Effector memory CD4-positive, alpha-beta T cell (primary cell): Measurements from ENCODE around the gene PAPPA2.

Source experiments
- DNase-seq, 3 donors: peaks; one replicate each; pipeline ENCODE4 v3.0.0-alpha.2; 2020
- H3K27ac ChIP-seq: 2 replicates; pipeline ENCODE4 v1.7.0; 2013; ENCODE audit warnings: mild to moderate bottlenecking, low read length, moderate library complexity; ENCODE audit not compliant: insufficient read depth, poor library complexity, severe bottlenecking
- H3K27me3 ChIP-seq: replicated peaks from 2 replicates; pipeline ENCODE4 v1.7.0; 2013; ENCODE audit warnings: mild to moderate bottlenecking, low read length; ENCODE audit not compliant: insufficient read depth, control insufficient read depth, poor library complexity, severe bottlenecking
- H3K36me3 ChIP-seq: 2 replicates; pipeline ENCODE4 v1.7.0; 2013; ENCODE audit warnings: mild to moderate bottlenecking, low read length, moderate library complexity; ENCODE audit not compliant: control insufficient read depth, insufficient read depth
- H3K4me1 ChIP-seq: 2 replicates; pipeline ENCODE4 v1.7.0; 2013; ENCODE audit warnings: low read length, mild to moderate bottlenecking; ENCODE audit not compliant: control insufficient read depth, insufficient read depth, poor library complexity, severe bottlenecking
- H3K4me3 ChIP-seq: 2 replicates; pipeline ENCODE4 v1.7.0; 2013; ENCODE audit warnings: low read length, low read depth, mild to moderate bottlenecking; ENCODE audit not compliant: insufficient read depth, poor library complexity, severe bottlenecking
- H3K9me3 ChIP-seq: 2 replicates; pipeline ENCODE4 v1.7.0; 2013; ENCODE audit warnings: mild to moderate bottlenecking, low read length, moderate library complexity; ENCODE audit not compliant: control insufficient read depth

PAPPA2 gene

DNA sequence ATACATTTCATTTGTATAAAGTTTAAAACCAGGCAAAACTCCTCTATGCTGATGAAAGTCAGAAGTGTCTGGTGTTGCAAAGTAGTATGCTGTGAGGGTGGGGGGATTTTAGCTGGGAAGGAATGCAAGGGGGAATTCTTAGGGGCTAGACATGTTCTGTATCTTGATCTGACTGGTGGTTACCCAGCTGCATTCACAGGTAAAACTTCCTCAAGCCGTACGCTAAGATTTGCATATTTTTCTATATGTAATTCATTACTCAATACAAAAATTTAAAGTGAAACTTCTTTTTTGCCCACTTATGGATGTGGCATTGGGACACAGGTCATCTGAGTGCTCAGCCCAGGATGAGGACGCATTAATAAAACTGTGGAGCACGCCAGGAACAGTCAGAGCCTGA lies 323.3 kb downstream of the PAPPA2 start:
- no peak for DNase-seq
- no peak overlapping the region for H3K27ac ChIP-seq
- no peaks in the 10 kb centered on the region for H3K27me3 ChIP-seq
- no peaks in the 10 kb centered on the region for H3K4me1 ChIP-seq
- H3K9me3 ChIP-seq: no peaks in the 10 kb centered on the region
- H3K4me3 ChIP-seq: no peak overlapping the region
- H3K36me3 ChIP-seq: no peaks in the 10 kb centered on the region

DNA sequence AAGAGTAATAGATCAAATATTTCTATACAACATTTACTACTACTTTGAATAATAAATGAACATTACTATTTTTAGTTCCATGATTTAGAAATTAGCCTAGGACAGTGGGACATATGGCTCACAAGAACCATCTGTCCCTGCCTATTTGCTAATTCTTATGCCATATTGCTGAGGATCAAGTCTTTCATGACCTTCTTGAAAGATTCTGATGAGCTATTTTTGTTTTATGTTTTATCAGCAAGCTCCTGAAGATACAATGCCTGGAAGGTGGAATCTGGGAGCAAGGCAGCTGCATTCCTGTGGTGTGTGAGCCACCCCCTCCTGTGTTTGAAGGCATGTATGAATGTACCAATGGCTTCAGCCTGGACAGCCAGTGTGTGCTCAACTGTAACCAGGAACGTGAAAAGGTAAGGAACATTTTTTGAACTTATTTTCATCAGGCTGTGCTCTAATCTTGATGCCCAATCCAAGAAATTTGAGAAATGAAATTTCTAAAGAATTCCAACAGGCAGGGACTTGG lies 326.7 kb downstream of the PAPPA2 start:
- no peak overlapping the region for H3K4me3 ChIP-seq
- H3K4me1 ChIP-seq: no peaks in the 10 kb centered on the region
- H3K27ac ChIP-seq: no peak overlapping the region
- H3K36me3 ChIP-seq: no peaks in the 10 kb centered on the region
- DNase-seq: no peak
- H3K9me3 ChIP-seq: no peaks in the 10 kb centered on the region
- H3K27me3 ChIP-seq: no peaks in the 10 kb centered on the region

DNA sequence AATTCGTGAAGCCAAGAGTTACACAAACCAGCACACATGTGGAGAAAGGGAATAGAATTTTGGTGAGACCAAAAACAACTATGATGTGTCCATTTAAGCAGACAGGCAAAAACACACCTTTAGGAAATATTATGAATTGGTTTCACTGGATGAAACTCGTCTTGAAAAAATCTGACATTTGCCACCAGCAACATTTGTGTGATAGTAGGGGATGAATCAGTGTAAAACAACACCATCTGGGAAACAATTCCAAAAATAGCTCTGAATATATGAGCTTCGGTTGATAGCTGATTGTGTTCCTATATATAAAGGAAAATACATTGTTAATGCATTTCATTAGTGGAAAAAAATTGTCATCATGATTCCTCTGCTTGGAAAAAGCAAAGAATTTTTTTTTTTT lies 327.8 kb downstream of the PAPPA2 start:
- Histone ChIP-seq H3K4me3 (no peak overlapping the region), H3K9me3 (no peaks in the 10 kb centered on the region), H3K36me3 (no peaks in the 10 kb centered on the region), H3K27me3 (no peaks in the 10 kb centered on the region), H3K4me1 (no peaks in the 10 kb centered on the region), H3K27ac (no peak overlapping the region)
- no peak for DNase-seq

DNA sequence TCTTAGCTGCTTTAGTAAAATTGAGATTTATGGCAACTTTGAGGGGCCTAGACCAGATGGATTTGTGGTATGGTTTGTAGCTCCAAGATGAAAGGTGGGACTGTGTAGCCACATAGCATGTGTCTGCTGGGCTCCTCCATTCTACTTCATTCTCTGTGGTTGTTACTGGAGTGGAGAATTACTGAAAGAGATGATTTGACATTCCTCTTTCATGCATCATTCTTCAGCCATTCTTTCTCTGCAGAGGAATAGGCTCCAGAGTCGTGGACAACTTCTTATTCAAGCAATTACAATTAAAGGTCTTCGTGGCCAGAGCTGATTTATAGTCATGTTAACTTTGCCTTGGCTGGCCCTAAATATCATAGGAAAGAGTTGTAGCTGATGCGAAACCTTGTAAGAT lies 328.9 kb downstream of the PAPPA2 start:
- no peak overlapping the region for H3K4me3 ChIP-seq
- H3K4me1 ChIP-seq: no peaks in the 10 kb centered on the region
- DNase-seq: no peak
- no peaks in the 10 kb centered on the region for H3K27me3 ChIP-seq
- H3K36me3 ChIP-seq: no peaks in the 10 kb centered on the region
- no peaks in the 10 kb centered on the region for H3K9me3 ChIP-seq
- no peak overlapping the region for H3K27ac ChIP-seq

DNA sequence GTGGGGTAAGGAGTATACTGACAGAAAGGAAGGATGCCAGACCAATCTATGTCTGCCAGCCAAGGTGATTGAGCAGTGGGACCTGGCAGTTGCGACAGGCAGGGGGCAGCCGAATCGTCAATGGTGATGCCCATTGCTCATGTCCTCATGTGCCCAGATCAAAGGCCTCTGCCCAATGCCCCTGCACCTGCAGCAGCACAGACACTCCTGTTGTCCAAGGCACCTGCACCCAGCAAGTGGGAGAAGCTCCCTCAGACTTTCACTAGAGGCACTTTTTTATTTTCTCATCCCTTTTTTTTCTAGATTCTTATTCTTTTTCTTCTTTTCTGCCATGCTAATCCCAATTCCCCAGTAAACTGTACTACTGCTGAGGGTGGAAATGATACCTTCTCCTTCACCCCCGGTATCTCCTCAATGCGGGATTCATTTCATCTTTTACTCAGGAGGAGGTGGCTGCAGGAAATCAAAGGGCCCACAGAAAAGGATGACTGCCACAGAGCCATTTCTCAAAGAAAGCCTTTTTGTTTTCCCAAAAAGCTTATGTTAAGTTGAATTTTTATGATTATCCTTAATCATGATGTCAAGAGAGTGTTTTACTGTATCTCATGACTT lies 332.0 kb downstream of the PAPPA2 start:
- DNase-seq: no peak
- Histone ChIP-seq H3K9me3 (no peaks in the 10 kb centered on the region), H3K27ac (no peak overlapping the region), H3K4me1 (no peaks in the 10 kb centered on the region), H3K4me3 (no peak overlapping the region), H3K27me3 (no peaks in the 10 kb centered on the region), H3K36me3 (no peaks in the 10 kb centered on the region)

DNA sequence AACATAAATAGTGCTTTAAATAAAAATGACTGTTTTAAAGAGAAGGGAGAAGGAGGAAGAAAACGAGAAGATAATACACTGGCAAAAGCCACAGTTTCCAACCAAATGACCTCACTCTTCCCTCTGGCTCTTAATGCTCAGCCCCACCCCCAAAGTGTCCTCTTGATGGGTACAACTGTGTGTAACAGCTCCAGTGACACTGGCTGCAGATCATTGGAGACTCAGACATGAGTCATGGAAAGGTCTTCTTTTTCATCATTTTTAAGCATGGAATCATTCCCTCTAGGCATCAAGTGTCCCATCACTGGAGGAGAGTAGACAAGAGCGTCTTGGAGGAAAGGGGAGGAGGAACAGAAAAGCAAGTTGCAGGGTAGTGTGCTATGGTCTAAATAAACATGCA lies 333.0 kb downstream of the PAPPA2 start:
- no peak overlapping the region for H3K4me3 ChIP-seq
- H3K4me1 ChIP-seq: no peaks in the 10 kb centered on the region
- no peaks in the 10 kb centered on the region for H3K36me3 ChIP-seq
- DNase-seq: no peak
- H3K9me3 ChIP-seq: no peaks in the 10 kb centered on the region
- no peaks in the 10 kb centered on the region for H3K27me3 ChIP-seq
- H3K27ac ChIP-seq: no peak overlapping the region

DNA sequence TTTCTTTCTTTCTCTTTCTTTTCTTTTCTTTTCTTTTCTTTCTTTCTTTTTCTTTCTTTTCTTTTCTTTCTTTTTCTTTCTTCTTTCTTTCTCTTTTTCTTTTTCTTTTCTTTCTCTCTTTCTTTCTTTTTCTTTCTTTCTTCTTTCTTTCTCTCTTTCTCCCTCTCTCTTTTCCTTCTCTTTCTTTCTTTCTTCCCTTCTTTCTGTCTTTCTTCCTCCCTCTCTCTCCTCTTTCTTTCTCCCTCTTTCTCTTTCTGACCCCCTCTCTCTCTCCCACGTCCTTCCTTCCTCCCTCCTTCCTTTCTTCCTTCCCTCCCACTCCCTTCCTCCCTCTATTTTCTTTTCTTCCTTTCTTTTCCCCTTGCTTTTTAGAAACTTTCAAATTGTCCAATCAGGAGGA lies 333.6 kb downstream of the PAPPA2 start:
- Histone ChIP-seq H3K4me3 (no peak overlapping the region), H3K27ac (no peak overlapping the region), H3K9me3 (no peaks in the 10 kb centered on the region), H3K36me3 (no peaks in the 10 kb centered on the region), H3K4me1 (no peaks in the 10 kb centered on the region), H3K27me3 (no peaks in the 10 kb centered on the region)
- no peak for DNase-seq

DNA sequence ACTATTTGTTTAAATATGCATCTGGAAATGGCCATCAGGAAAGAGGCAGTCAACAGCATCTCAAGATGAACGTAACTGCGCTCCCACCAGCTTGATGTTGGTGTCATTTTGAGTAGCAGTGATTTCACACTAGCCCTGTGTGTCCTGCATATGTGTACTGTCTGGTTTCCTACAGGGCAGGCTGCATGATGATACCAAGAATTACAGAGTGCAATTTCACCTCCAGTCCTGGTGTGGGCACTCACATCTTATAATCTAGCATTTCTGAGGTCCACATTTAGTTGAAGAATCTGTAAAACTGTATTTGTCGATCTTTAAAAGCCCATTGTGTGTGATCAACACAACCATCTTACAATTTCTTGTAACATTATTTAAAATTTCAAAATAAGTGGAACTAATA lies 336.4 kb downstream of the PAPPA2 start:
- Histone ChIP-seq H3K27ac (no peak overlapping the region), H3K4me1 (no peaks in the 10 kb centered on the region), H3K27me3 (no peaks in the 10 kb centered on the region), H3K9me3 (no peaks in the 10 kb centered on the region), H3K36me3 (no peaks in the 10 kb centered on the region), H3K4me3 (no peak overlapping the region)
- DNase-seq: no peak

DNA sequence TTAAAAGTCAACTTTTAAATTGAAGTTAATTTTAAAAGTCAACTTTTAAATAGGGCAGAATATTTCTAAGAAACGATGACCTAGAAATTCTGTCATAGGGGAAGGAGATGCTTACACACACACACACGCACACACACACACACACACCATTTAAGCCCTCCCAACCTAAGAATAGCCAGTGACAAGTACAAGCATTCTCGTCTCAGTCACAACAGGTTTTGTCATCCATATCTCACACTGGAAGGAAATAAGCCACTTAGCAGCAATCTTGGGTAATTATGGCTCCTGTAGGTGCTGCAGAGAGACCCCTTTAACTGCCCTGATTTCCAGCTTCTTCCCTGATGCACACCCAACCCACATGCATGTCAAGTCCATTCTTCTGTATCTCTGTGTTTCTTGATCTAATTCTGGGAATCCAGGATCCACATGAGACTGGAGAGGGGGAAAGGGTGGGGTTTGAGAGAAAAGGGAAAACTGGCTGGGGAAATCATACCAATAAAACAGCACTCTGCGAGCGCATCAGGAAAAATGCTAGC lies 338.1 kb downstream of the PAPPA2 start:
- DNase-seq: no peak
- Histone ChIP-seq H3K4me1 (no peaks in the 10 kb centered on the region), H3K36me3 (no peaks in the 10 kb centered on the region), H3K4me3 (no peak overlapping the region), H3K27ac (no peak overlapping the region), H3K9me3 (no peaks in the 10 kb centered on the region), H3K27me3 (no peaks in the 10 kb centered on the region)

DNA sequence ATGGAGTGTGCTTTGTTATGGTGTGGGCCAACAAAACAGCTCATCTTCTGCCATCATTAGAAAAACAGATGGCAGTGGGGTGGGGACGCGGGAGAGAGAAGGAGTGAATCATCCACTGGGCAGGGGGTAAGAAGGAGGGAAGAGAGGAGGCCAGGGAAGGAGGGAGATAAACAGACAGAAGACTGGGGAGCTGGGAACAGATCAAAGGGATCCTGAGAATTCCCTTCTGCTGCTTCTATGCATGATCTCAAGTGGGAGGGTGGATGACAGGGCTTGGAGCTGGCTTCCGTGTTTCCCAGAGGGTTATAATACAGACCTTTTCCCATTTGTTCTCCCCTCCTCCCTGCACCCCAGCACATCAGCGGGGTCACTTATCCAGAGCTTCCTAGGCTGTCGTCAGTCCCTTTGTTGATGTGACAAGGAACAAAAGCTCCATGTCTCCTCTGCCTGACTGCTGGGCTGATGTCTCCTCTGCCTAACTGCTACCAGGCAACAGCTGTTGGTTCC lies 338.6 kb downstream of the PAPPA2 start:
- Histone ChIP-seq H3K36me3 (no peaks in the 10 kb centered on the region), H3K4me1 (no peaks in the 10 kb centered on the region), H3K9me3 (no peaks in the 10 kb centered on the region), H3K27me3 (no peaks in the 10 kb centered on the region), H3K4me3 (no peak overlapping the region), H3K27ac (no peak overlapping the region)
- DNase-seq: no peak
